Measurements from ENCODE around the gene RALGAPA1.

Gene RALGAPA1

DNA sequence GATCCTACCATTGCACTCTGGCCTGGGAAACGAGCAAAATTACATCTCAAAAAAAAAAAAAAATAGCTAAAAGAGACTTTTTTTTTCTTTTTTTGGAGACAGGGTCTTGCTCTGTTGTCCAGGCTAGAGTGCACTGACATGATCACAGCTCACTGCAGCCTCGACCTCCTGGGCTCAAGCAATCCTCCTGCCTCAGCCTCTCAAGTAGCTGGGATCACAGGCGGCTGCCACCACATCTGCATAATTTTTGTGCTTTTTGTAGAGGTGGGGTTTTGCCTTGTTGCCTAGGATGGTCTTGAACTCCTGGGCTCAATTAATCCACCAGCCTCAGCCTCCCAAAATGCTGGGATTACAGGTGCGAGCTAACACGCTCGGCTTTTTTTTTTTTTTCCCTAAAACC, 11.3 kb downstream of the RALGAPA1 start:
- H3K23ac ChIP-seq (ENCODE audit: low read length), result no peak overlapping the region
- no peak overlapping the region for H2BK12ac ChIP-seq (ENCODE audit: low read length)
- H3K14ac ChIP-seq (ENCODE audit: low read length), result no peak overlapping the region

DNA sequence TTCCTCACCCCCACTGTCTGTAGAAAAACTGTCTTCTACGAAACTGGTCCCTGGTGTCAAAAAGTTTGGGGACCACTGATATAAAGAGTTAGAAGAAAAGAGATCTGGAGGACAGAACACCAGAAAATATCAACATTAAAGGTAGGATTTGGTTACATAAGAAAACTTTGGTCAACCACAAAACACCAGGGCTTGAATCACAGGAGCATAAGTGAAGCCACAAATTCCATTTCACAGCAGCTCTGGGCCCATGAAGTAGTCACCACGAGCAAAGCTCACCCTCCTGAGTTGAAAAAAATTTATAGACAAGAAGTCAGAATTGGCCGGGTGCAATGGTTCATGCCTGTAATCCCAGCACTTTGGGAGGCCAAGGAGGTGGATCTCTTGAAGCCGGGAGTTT, 19.4 kb downstream of the RALGAPA1 start:
- Histone ChIP-seq H3K23ac (ENCODE audit: low read length) (no peak overlapping the region), H3K18ac (ENCODE audit: low read length) (no peak overlapping the region)
- WGBS (ENCODE audit: extremely low coverage, insufficient coverage, insufficient read length), result no CpG with 5 or more reads among the region's 4 CpGs

More for the DNA sequence above, 11.3 kb downstream of the RALGAPA1 start:
- H4K91ac ChIP-seq (ENCODE audit: low read depth, low read length), result no peak overlapping the region
- no peak overlapping the region for H3K4me2 ChIP-seq (ENCODE audit: low read length)
- no peak overlapping the region for H2AK5ac ChIP-seq (ENCODE audit: low read length)
- H3K4me3 ChIP-seq (ENCODE audit: low read depth, low read length), result no peak overlapping the region
- no peaks in the 10 kb centered on the region for H3K36me3 ChIP-seq (ENCODE audit: control insufficient read depth in 1 of 2, insufficient read depth in 2 of 2, low read length in 2 of 2)
- no peak overlapping the region for H3K18ac ChIP-seq (ENCODE audit: low read length)
- no peak overlapping the region for H2BK120ac ChIP-seq (ENCODE audit: insufficient read depth, low read length, poor library complexity)
- H3K79me2 ChIP-seq (ENCODE audit: control insufficient read depth, insufficient read depth, low read length, poor library complexity), result no peaks in the 10 kb centered on the region
- H3K9ac ChIP-seq (ENCODE audit: low read length), result no peak overlapping the region
- H3K4ac ChIP-seq (ENCODE audit: low read depth, low read length), result no peak overlapping the region
- no peaks in the 10 kb centered on the region for H3K79me1 ChIP-seq (ENCODE audit: low read length)
- no peaks in the 10 kb centered on the region for H3K9me3 ChIP-seq (ENCODE audit: insufficient read depth, low read depth, low read length)
- H3K27ac ChIP-seq (ENCODE audit: low read depth, low read length), result no peak overlapping the region
- no peak overlapping the region for H2AFZ ChIP-seq (ENCODE audit: insufficient read depth, low read length, poor library complexity)
- H2BK5ac ChIP-seq (ENCODE audit: low read depth, low read length, poor library complexity), result no peak overlapping the region
- no peak for DNase-seq
- H4K8ac ChIP-seq (ENCODE audit: low read depth, low read length), result no peak overlapping the region
- H3K4me1 ChIP-seq (ENCODE audit: control insufficient read depth in 1 of 2, insufficient read depth in 2 of 2, low read length in 2 of 2), result no peaks in the 10 kb centered on the region
- no peaks in the 10 kb centered on the region for H3K27me3 ChIP-seq (ENCODE audit: insufficient read depth, low read length)
- no peak overlapping the region for H4K12ac ChIP-seq (ENCODE audit: low read depth, low read length)
- no CpG with 5 or more reads among the region's 6 CpGs for WGBS (ENCODE audit: extremely low coverage, insufficient coverage, insufficient read length)

DNA sequence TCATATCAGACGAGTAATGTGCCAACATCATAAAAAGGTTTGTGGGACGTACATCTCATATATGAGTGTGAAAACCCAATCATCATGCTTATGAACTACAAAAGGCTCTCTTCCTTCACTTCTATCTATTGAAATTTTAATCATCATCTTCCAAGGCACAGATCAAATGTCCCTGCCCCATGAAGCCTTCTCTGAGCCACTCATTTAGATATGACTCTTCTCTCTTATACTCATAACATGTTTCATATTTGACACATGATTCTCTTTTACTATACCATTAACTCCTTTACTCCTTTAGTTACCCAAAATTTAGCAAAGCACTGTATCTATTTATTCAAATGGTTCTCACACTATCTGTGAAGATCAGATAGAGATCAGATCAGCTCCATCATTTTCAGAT, 22.2 kb downstream of the RALGAPA1 start:
- H4K8ac ChIP-seq (ENCODE audit: low read depth, low read length), result no peak overlapping the region
- H3K4me2 ChIP-seq (ENCODE audit: low read length), result no peak overlapping the region
- H3K4me1 ChIP-seq (ENCODE audit: control insufficient read depth in 1 of 2, insufficient read depth in 2 of 2, low read length in 2 of 2), result no peaks in the 10 kb centered on the region
- H2AFZ ChIP-seq (ENCODE audit: insufficient read depth, low read length, poor library complexity), result no peak overlapping the region
- no peak overlapping the region for H3K4me3 ChIP-seq (ENCODE audit: low read depth, low read length)
- no peak overlapping the region for H2BK120ac ChIP-seq (ENCODE audit: insufficient read depth, low read length, poor library complexity)
- no peak overlapping the region for H3K14ac ChIP-seq (ENCODE audit: low read length)
- no peaks in the 10 kb centered on the region for H3K79me1 ChIP-seq (ENCODE audit: low read length)
- no peak overlapping the region for H3K18ac ChIP-seq (ENCODE audit: low read length)
- H3K9ac ChIP-seq (ENCODE audit: low read length), result no peak overlapping the region
- H3K9me3 ChIP-seq (ENCODE audit: insufficient read depth, low read depth, low read length), result no peaks in the 10 kb centered on the region
- no peak overlapping the region for H2BK12ac ChIP-seq (ENCODE audit: low read length)
- H4K91ac ChIP-seq (ENCODE audit: low read depth, low read length), result no peak overlapping the region
- no peaks in the 10 kb centered on the region for H3K36me3 ChIP-seq (ENCODE audit: control insufficient read depth in 1 of 2, insufficient read depth in 2 of 2, low read length in 2 of 2)
- no peak overlapping the region for H3K27ac ChIP-seq (ENCODE audit: low read depth, low read length)
- no peaks in the 10 kb centered on the region for H3K27me3 ChIP-seq (ENCODE audit: insufficient read depth, low read length)
- DNase-seq, result no peak
- no peak overlapping the region for H2BK5ac ChIP-seq (ENCODE audit: low read depth, low read length, poor library complexity)
- WGBS (ENCODE audit: extremely low coverage, insufficient coverage, insufficient read length), result no CpG with 5 or more reads among the region's 2 CpGs
- H3K23ac ChIP-seq (ENCODE audit: low read length), result no peak overlapping the region
- H3K4ac ChIP-seq (ENCODE audit: low read depth, low read length), result no peak overlapping the region
- no peak overlapping the region for H4K12ac ChIP-seq (ENCODE audit: low read depth, low read length)
- no peak overlapping the region for H2AK5ac ChIP-seq (ENCODE audit: low read length)
- H3K79me2 ChIP-seq (ENCODE audit: control insufficient read depth, insufficient read depth, low read length, poor library complexity), result no peaks in the 10 kb centered on the region

More for the DNA sequence above, 19.4 kb downstream of the RALGAPA1 start:
- Histone ChIP-seq H3K4ac (ENCODE audit: low read depth, low read length) (no peak overlapping the region), H4K12ac (ENCODE audit: low read depth, low read length) (no peak overlapping the region), H3K36me3 (ENCODE audit: control insufficient read depth in 1 of 2, insufficient read depth in 2 of 2, low read length in 2 of 2) (no peaks in the 10 kb centered on the region), H2AFZ (ENCODE audit: insufficient read depth, low read length, poor library complexity) (no peak overlapping the region), H2AK5ac (ENCODE audit: low read length) (no peak overlapping the region), H3K14ac (ENCODE audit: low read length) (no peak overlapping the region), H3K79me2 (ENCODE audit: control insufficient read depth, insufficient read depth, low read length, poor library complexity) (no peaks in the 10 kb centered on the region), H3K9ac (ENCODE audit: low read length) (no peak overlapping the region), H2BK5ac (ENCODE audit: low read depth, low read length, poor library complexity) (no peak overlapping the region), H4K91ac (ENCODE audit: low read depth, low read length) (no peak overlapping the region), H4K8ac (ENCODE audit: low read depth, low read length) (no peak overlapping the region), H2BK120ac (ENCODE audit: insufficient read depth, low read length, poor library complexity) (no peak overlapping the region), H3K4me1 (ENCODE audit: control insufficient read depth in 1 of 2, insufficient read depth in 2 of 2, low read length in 2 of 2) (no peaks in the 10 kb centered on the region), H3K27me3 (ENCODE audit: insufficient read depth, low read length) (no peaks in the 10 kb centered on the region), H3K27ac (ENCODE audit: low read depth, low read length) (no peak overlapping the region), H3K4me2 (ENCODE audit: low read length) (no peak overlapping the region), H3K79me1 (ENCODE audit: low read length) (no peaks in the 10 kb centered on the region), H3K4me3 (ENCODE audit: low read depth, low read length) (no peak overlapping the region), H2BK12ac (ENCODE audit: low read length) (no peak overlapping the region), H3K9me3 (ENCODE audit: insufficient read depth, low read depth, low read length) (no peaks in the 10 kb centered on the region)
- DNase-seq, result no peak

DNA sequence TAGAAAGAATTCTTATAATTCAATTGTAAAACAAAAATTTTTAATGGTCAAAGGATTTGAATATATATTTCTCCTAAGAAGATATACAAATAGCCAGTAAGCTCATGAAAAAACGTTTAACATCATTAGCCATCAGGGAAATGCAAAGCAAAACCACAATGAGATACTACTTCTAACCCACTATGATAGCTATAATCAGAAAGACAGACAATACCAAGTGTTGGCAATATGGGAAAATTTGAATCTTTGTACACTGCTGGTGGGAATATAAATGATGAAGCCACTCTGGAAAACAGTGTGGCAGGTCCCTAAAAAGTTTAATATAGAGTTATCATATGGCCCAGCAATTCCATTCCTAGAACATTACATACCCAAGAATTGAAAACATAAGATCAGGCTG, 25.4 kb downstream of the RALGAPA1 start:
- Histone ChIP-seq H3K79me1 (ENCODE audit: low read length) (no peaks in the 10 kb centered on the region), H3K27me3 (ENCODE audit: insufficient read depth, low read length) (no peaks in the 10 kb centered on the region), H4K8ac (ENCODE audit: low read depth, low read length) (no peak overlapping the region), H4K91ac (ENCODE audit: low read depth, low read length) (no peak overlapping the region), H3K4me3 (ENCODE audit: low read depth, low read length) (no peak overlapping the region), H3K14ac (ENCODE audit: low read length) (no peak overlapping the region), H2BK12ac (ENCODE audit: low read length) (no peak overlapping the region), H2AK5ac (ENCODE audit: low read length) (no peak overlapping the region), H3K27ac (ENCODE audit: low read depth, low read length) (no peak overlapping the region), H3K4me2 (ENCODE audit: low read length) (no peak overlapping the region), H3K4ac (ENCODE audit: low read depth, low read length) (no peak overlapping the region), H2BK5ac (ENCODE audit: low read depth, low read length, poor library complexity) (no peak overlapping the region), H3K4me1 (ENCODE audit: control insufficient read depth in 1 of 2, insufficient read depth in 2 of 2, low read length in 2 of 2) (no peaks in the 10 kb centered on the region), H2BK120ac (ENCODE audit: insufficient read depth, low read length, poor library complexity) (no peak overlapping the region), H3K36me3 (ENCODE audit: control insufficient read depth in 1 of 2, insufficient read depth in 2 of 2, low read length in 2 of 2) (no peaks in the 10 kb centered on the region), H3K9ac (ENCODE audit: low read length) (no peak overlapping the region), H3K23ac (ENCODE audit: low read length) (no peak overlapping the region), H3K9me3 (ENCODE audit: insufficient read depth, low read depth, low read length) (no peaks in the 10 kb centered on the region), H4K12ac (ENCODE audit: low read depth, low read length) (no peak overlapping the region), H2AFZ (ENCODE audit: insufficient read depth, low read length, poor library complexity) (no peak overlapping the region), H3K79me2 (ENCODE audit: control insufficient read depth, insufficient read depth, low read length, poor library complexity) (no peaks in the 10 kb centered on the region), H3K18ac (ENCODE audit: low read length) (no peak overlapping the region)
- WGBS (ENCODE audit: extremely low coverage, insufficient coverage, insufficient read length), result no CpG with 5 or more reads among the region's 1 CpG
- DNase-seq, result no peak

Measured in trophoblast cell (in vitro differentiated cells and primary cell).